A673 (cell line): ENCODE results near the gene ITSN2.

Experiments used
- CTCF ChIP-seq: fragments of 300-800, 200-600 bp; sonication (generic); conservative IDR thresholded peaks from 2 replicates; pipeline ENCODE4 v1.5.1; 2017; ENCODE audit warnings: low read depth, mild to moderate bottlenecking, antibody characterized with exemption, low read length, moderate library complexity, mixed read lengths
- EZH2 ChIP-seq: fragments of 200-600 bp; sonication (generic); IDR thresholded peaks from 2 replicates; pipeline ENCODE4 v1.6.1; 2017; ENCODE audit warnings: borderline replicate concordance, low read depth, mild to moderate bottlenecking, mixed read lengths, antibody characterized with exemption, low read length; ENCODE audit not compliant: poor library complexity, severe bottlenecking

DNA sequence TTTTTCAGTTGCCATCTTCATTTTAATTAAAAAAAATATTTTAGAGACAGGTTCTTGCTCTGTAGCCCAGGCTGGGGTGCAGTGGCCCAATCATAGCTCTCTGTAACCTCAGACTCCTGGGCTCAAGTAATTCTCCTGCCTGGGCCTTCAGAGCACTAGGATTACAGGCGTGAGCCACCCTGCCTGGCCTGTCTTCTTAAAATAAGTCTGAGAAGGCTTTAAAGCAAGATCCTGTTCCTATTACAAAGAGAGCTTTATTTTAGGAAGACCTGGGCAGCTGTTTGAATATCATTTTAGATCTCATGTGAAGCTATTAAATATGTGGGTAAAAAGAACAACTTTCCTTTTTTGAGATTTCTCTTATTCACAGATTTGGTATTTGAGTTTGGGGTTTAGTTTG lies 184.0 kb downstream of the ITSN2 start:
- TF ChIP-seq CTCF: no peak
- TF ChIP-seq EZH2: no peak
